HEK293T (cell line): ENCODE results near the gene NOD1.

Experiments
- BHLHE40 ChIP-seq: fragments of 450-650 bp; IDR thresholded peaks from 2 replicates; pipeline ENCODE4 v1.6.1; 2016; ENCODE audit warnings: mild to moderate bottlenecking, moderate library complexity, borderline replicate concordance
- CTBP1 ChIP-seq: fragments of 450-650 bp; IDR thresholded peaks from 2 replicates; pipeline ENCODE4 v1.6.1; 2016; ENCODE audit warnings: borderline replicate concordance
- ELF4 ChIP-seq: fragments of 450-650 bp; IDR thresholded peaks from 2 replicates; pipeline ENCODE4 v1.6.1; 2017; ENCODE audit warnings: antibody characterized with exemption
- FOXA1 ChIP-seq: fragments of 450-650 bp; IDR thresholded peaks from 2 replicates; pipeline ENCODE4 v1.6.1; 2016; ENCODE audit warnings: mild to moderate bottlenecking
- FOXM1 ChIP-seq: fragments of 450-650 bp; IDR thresholded peaks from 2 replicates; pipeline ENCODE4 v1.6.1; 2017; ENCODE audit warnings: mild to moderate bottlenecking, borderline replicate concordance
- L3MBTL2 ChIP-seq: fragments of 450-650 bp; conservative IDR thresholded peaks from 2 replicates; pipeline ENCODE4 v1.6.1; 2016; ENCODE audit warnings: mild to moderate bottlenecking
- SP1 ChIP-seq: fragments of 450-650 bp; IDR thresholded peaks from 2 replicates; pipeline ENCODE4 v1.6.1; 2017
- SUZ12 ChIP-seq: fragments of 450-650 bp; IDR thresholded peaks from 2 replicates; pipeline ENCODE4 v1.6.1; 2016; ENCODE audit warnings: mild to moderate bottlenecking
- TARDBP ChIP-seq: fragments of 450-650 bp; IDR thresholded peaks from 2 replicates; pipeline ENCODE4 v1.6.1; 2016
- TF ChIP-seq, protein P1 (sequence below): fragments of 450-650 bp; IDR thresholded peaks from 2 replicates; pipeline ENCODE4 v1.6.1; 2016

GRCh38 chr7:30382607-30383006 is 96.0 kb downstream of the NOD1 start:
- TF ChIP-seq SP1 (no peak), SUZ12 (no peak), TARDBP (no peak), FOXM1 (no peak), L3MBTL2 (no peak), BHLHE40 (no peak), FOXA1 (no peak), ELF4 (no peak), CTBP1 (no peak)
- TF ChIP-seq, protein P1, sequence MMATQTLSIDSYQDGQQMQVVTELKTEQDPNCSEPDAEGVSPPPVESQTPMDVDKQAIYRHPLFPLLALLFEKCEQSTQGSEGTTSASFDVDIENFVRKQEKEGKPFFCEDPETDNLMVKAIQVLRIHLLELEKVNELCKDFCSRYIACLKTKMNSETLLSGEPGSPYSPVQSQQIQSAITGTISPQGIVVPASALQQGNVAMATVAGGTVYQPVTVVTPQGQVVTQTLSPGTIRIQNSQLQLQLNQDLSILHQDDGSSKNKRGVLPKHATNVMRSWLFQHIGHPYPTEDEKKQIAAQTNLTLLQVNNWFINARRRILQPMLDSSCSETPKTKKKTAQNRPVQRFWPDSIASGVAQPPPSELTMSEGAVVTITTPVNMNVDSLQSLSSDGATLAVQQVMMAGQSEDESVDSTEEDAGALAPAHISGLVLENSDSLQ, result no peak
